Gastroesophageal sphincter (tissue), 3 donors: ENCODE results near the gene ZBTB24.

Source experiments
- POLR2A ChIP-seq, 2 donors: fragments of 450-650 bp; IDR thresholded peaks; one replicate each; pipeline ENCODE4 v1.6.1; 2017; ENCODE audit warnings: antibody characterized with exemption in 2 of 2, mild to moderate bottlenecking in 2 of 2, moderate library complexity in 1 of 2
- TF ChIP-seq, protein P1 (sequence below), 4 experiments: fragments of 200-600 bp in 2 of 4; fragments of 450-650 bp in 2 of 4; sonication (generic) in 1 of 4; IDR thresholded peaks; one replicate each; pipeline ENCODE4 v1.5.1; 2017 to 2019; ENCODE audit warnings: antibody characterized with exemption in 4 of 4, mild to moderate bottlenecking in 2 of 4, moderate library complexity in 2 of 4

DNA sequence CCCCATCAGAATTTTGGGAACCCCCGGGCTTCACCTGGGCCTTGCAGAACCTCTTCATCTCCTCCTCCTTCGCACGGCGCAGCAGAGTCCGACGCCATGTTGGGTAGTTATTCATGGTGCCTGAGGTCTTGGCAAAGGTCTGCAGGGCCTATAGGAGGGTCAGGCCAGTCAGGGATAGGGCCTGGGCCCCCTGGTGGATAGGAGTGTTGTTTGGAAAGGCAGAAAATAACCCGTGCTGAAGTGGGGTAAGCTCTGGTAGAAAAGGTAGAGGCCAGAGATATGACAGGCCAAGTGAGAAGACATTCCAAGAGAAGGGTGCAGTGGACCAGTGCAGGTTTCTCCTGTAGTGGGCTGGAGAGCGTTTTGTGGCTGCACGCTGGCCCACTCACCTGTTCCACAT lies 37.6 kb downstream of the ZBTB24 start:
- no peak for TF ChIP-seq POLR2A (IDR thresholded peaks at IDR 0.05)
- TF ChIP-seq, protein P1, sequence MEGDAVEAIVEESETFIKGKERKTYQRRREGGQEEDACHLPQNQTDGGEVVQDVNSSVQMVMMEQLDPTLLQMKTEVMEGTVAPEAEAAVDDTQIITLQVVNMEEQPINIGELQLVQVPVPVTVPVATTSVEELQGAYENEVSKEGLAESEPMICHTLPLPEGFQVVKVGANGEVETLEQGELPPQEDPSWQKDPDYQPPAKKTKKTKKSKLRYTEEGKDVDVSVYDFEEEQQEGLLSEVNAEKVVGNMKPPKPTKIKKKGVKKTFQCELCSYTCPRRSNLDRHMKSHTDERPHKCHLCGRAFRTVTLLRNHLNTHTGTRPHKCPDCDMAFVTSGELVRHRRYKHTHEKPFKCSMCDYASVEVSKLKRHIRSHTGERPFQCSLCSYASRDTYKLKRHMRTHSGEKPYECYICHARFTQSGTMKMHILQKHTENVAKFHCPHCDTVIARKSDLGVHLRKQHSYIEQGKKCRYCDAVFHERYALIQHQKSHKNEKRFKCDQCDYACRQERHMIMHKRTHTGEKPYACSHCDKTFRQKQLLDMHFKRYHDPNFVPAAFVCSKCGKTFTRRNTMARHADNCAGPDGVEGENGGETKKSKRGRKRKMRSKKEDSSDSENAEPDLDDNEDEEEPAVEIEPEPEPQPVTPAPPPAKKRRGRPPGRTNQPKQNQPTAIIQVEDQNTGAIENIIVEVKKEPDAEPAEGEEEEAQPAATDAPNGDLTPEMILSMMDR (IDR thresholded peaks at IDR 0.05): no peak
